ENCODE data around the gene RNF150.
"Not testable (repeated sequence)": the region's sequence is repeated elsewhere in the genome, so short reads cannot be mapped to it uniquely, and the experiment has no call there.

The RNF150 gene

GRCh38 chr4:141074098-141074878 is 59.0 kb downstream of the RNF150 start:
- no peak for DNase-seq

GRCh38 chr4:141066690-141067089 is 66.6 kb downstream of the RNF150 start:
- no peak for DNase-seq

GRCh38 chr4:141065872-141066271 is 67.4 kb downstream of the RNF150 start:
- no peak for DNase-seq

- DNase-seq, result no peak
Observed at GRCh38 chr4:141062651-141063050, 70.6 kb downstream of the RNF150 start.

GRCh38 chr4:141058591-141059512 is 74.4 kb downstream of the RNF150 start:
- no peak for DNase-seq

GRCh38 chr4:141057582-141057981 is 75.7 kb downstream of the RNF150 start:
- DNase-seq, result no peak

GRCh38 chr4:141056473-141056872 is 76.8 kb downstream of the RNF150 start:
- no peak for DNase-seq

GRCh38 chr4:141054446-141054845 is 78.8 kb downstream of the RNF150 start:
- DNase-seq, result no peak

- DNase-seq, result not testable (repeated sequence)
Observed at GRCh38 chr4:141050999-141051398, 82.3 kb downstream of the RNF150 start.

- no peak for DNase-seq
Observed at GRCh38 chr4:141047228-141047884, 85.9 kb downstream of the RNF150 start.

GRCh38 chr4:141046255-141046654 is 87.0 kb downstream of the RNF150 start:
- DNase-seq, result no peak

- DNase-seq, result no peak
Observed at GRCh38 chr4:141045848-141046247, 87.4 kb downstream of the RNF150 start.

GRCh38 chr4:141041021-141041476 is 92.2 kb downstream of the RNF150 start:
- DNase-seq, result no peak

GRCh38 chr4:141039156-141039555 is 94.1 kb downstream of the RNF150 start:
- DNase-seq, result no peak

- DNase-seq, result no peak
Observed at GRCh38 chr4:141038428-141038827, 94.8 kb downstream of the RNF150 start.

- no peak for DNase-seq
Observed at GRCh38 chr4:141037446-141037845, 95.8 kb downstream of the RNF150 start.

- DNase-seq, result no peak
Observed at GRCh38 chr4:141036786-141037185, 96.5 kb downstream of the RNF150 start.

- DNase-seq, result no peak
Observed at GRCh38 chr4:141035920-141036319, 97.3 kb downstream of the RNF150 start.

GRCh38 chr4:141028024-141028529 is 105.2 kb downstream of the RNF150 start:
- DNase-seq, result no peak

- DNase-seq, result no peak
Observed at GRCh38 chr4:141027421-141027820, 105.8 kb downstream of the RNF150 start.

GRCh38 chr4:141026900-141027299 is 106.4 kb downstream of the RNF150 start:
- DNase-seq, result no peak

GRCh38 chr4:141023051-141023450 is 110.2 kb downstream of the RNF150 start:
- DNase-seq, result no peak

- DNase-seq, result no peak
Observed at GRCh38 chr4:141022111-141022695, 111.1 kb downstream of the RNF150 start.
